ENCODE measurements around the gene MSL3.

MSL3 gene

DNA sequence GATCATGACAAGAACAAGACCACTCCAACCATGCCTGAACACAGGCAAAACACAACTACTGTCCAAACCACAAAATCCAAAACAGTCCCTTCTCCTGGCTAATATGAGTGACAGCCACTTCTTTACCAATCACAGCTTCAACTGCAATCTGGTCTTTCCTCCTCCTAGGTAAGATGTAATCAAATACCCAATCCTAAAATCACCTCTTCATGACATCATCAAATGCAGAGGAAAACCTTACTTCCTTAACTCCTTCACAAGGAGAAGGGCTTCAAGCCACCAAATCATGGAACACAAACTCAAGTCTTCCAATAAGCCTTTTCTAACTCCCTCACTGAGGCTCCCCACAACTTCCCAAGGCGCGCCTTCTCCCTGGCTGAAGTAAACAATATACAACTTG, 4.4 kb upstream of the MSL3 start:
- no peak overlapping the region for H3K4me3 Mint-ChIP-seq
- intact Hi-C loops (cut with micrococcal nuclease), result no loop called here
- no peaks in the 10 kb centered on the region for H3K9me3 Mint-ChIP-seq
- no peak overlapping the region for H3K27ac Mint-ChIP-seq
- H3K4me1 Mint-ChIP-seq (ENCODE audit: low read depth), result peaks cover 36% of the 10 kb centered on the region
- H3K36me3 Mint-ChIP-seq (ENCODE audit: low read depth), result peaks cover under 1% of the 10 kb centered on the region
- H3K27me3 Mint-ChIP-seq, result no peaks in the 10 kb centered on the region

DNA sequence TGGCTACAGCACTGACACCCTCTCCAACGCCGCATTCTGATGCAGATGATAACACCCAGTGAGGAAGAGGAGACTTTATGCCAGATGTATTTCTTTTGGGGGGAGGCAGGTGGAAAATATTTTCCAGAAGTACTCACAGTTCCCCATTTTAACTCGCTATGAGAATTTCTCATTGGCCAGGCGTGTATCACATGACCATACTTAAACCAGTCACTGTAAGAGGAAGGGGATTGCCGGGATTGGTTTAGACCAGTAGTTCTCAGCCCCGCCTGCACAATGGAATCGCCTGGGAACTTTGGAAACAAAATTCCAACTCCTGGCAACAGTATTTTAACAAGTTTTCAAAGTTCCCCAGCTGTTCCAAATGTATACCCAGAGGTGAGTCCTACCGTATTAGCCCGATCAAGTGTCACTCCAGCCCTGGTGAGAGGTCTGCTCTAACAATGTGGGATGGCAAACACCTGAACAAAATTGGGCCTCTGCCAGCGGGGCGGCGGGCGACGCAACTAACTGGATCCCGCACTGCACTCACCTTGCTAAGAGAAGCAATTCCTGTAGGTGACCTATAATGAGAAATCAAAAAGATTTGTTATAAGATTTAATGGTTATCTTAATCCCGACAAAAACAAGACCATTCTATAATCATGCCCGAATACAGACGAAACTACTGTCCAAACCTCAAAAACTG, 2.9 kb upstream of the MSL3 start:
- intact Hi-C loops (cut with micrococcal nuclease), result no loop called here
- Mint-ChIP-seq H3K36me3 (ENCODE audit: low read depth) (peaks cover 11% of the 10 kb centered on the region), H3K27ac (no peak overlapping the region), H3K4me1 (ENCODE audit: low read depth) (peaks cover 31% of the 10 kb centered on the region), H3K4me3 (no peak overlapping the region), H3K27me3 (no peaks in the 10 kb centered on the region), H3K9me3 (no peaks in the 10 kb centered on the region)

DNA sequence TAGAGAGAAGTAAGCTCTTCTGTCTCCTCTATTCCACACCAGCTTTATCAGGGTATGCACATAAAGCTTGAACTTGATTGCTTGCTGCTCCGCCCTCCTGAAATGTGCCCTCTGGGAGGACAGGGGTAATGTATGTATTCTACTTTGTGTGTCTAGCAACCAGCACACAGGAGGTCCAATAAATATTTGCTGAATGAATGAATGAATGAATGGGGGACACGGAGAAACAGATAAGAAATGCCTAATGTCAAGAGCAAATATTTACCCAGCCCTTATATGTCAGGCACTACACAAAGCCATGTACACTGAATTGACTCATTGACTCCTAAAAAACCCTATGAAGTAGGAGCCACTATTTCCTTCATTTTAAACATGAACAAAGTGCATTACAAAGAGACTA, 2.3 kb upstream of the MSL3 start:
- Mint-ChIP-seq H3K9me3 (no peaks in the 10 kb centered on the region), H3K4me1 (ENCODE audit: low read depth) (peaks cover 31% of the 10 kb centered on the region), H3K27ac (no peak overlapping the region), H3K36me3 (ENCODE audit: low read depth) (peaks cover 11% of the 10 kb centered on the region), H3K4me3 (no peak overlapping the region), H3K27me3 (no peaks in the 10 kb centered on the region)
- intact Hi-C loops (cut with micrococcal nuclease), result no loop called here

DNA sequence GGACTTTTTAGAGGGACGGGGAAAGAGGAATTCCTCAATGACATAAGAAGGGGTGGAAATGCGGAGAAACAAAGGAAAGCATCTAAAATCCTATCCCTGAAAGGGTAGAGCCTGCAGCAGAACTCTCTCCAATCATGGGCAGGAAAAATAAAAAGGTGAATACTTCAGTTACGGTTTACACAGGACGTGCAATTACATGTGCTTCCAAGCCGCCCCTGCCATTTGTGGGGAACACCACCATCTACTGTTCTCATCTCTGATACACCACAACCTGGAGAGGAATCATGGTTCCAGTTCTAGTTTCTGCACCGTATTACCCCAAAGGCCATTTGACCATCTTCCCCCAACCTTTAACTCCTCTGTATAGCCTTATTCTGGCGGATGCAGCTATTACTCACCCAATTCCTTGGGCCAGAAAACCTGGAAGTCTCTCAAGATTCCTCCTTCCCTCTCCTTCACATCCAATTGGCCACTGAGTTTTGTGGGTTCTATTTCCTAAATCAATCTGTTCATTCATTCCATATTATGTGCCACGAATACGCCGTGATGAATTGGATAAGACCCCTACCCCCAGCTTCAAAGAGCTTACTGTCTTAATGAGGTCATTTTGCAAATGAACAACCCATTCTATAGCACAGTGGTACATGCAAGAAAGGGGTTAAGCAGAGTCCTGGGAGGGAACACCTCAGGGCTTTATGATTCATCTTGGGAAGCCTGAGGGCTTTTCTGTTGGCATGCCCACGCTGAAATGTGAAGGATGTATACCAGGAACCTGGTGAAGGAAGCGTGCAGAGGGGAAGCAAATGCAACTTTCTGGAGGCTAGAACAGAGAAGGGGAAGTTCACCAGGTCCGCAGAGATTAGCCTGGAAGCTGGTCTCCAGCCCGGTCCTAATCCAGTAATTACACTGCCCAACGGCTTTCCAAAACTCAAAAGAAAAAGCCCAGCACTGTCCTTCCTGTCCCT, 1.4 kb upstream of the MSL3 start:
- peaks cover 17% of the 10 kb centered on the region for H3K36me3 Mint-ChIP-seq (ENCODE audit: low read depth)
- H3K27me3 Mint-ChIP-seq, result no peaks in the 10 kb centered on the region
- H3K27ac Mint-ChIP-seq, result peak overlapping the region; percentile 96
- peaks cover 36% of the 10 kb centered on the region for H3K4me1 Mint-ChIP-seq (ENCODE audit: low read depth)
- no peaks in the 10 kb centered on the region for H3K9me3 Mint-ChIP-seq
- H3K4me3 Mint-ChIP-seq, result peak overlapping the region; percentile 78
- intact Hi-C loops (cut with micrococcal nuclease), result no loop called here

DNA sequence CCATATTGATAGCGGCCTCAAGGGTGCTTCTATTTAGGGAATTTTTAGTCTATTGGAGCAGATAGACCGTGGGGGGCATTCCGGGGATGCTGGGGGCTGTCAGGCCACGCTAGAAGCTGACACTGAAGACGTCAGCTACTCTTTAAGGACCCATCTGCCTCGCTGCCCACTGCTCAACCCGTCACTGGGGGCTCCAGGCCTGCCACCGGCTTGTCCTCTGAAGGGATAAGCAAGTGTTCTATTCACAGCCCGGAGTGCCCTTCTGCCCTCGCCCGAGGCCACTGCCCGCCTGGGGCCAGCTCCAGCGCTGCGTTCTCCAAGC, 679 bp upstream of the MSL3 start:
- H3K36me3 Mint-ChIP-seq (ENCODE audit: low read depth), result peaks cover 24% of the 10 kb centered on the region
- peak overlapping the region; percentile 96 for H3K27ac Mint-ChIP-seq
- no peaks in the 10 kb centered on the region for H3K27me3 Mint-ChIP-seq
- no peaks in the 10 kb centered on the region for H3K9me3 Mint-ChIP-seq
- peaks cover 36% of the 10 kb centered on the region for H3K4me1 Mint-ChIP-seq (ENCODE audit: low read depth)
- peak overlapping the region; percentile 78 for H3K4me3 Mint-ChIP-seq
- intact Hi-C loops (cut with micrococcal nuclease), result no loop called here

DNA sequence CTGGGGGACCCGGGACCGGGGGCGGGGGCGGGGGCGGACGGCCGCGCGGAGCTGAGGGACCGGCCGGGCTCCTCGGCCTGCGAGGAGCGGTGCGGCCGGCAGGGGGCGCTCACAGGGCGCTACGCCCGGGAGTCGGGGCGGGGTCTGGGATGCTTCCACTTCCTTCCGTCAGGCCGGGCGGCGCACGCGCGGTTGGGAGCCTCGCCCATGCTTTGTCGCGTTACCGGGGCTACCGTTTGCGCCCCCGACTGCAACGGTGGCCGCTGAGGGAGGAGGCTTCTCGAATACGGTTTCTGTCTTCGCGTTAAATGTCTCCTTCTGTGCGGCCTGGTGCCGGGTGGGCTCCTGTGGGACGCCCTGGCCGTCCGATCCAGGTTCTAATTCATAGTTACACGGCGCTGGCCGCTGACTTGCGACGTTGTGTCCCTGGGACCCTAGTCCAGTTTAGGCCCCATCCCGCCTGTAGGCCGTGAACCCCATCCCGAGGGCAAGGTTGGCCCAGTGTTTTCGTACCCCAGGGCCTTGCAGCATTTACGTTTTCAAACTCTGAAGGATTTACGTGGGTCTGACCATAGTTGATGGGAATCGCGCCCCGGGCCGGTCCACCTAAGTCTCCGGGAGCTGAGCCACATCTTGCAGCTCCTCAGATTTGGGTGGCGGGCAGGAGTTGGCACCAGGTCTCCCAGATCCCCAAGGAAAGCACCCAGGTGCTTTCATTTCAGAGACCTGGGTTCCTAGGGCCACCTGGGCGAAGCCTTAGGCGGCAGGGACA, 549 bp downstream of the MSL3 start:
- intact Hi-C loops (cut with micrococcal nuclease), result no loop called here
- Mint-ChIP-seq H3K27ac (peak overlapping the region; percentile 96), H3K4me3 (peak overlapping the region; percentile 96), H3K36me3 (ENCODE audit: low read depth) (peaks cover 36% of the 10 kb centered on the region), H3K27me3 (no peaks in the 10 kb centered on the region), H3K9me3 (no peaks in the 10 kb centered on the region), H3K4me1 (ENCODE audit: low read depth) (peaks cover 38% of the 10 kb centered on the region)

DNA sequence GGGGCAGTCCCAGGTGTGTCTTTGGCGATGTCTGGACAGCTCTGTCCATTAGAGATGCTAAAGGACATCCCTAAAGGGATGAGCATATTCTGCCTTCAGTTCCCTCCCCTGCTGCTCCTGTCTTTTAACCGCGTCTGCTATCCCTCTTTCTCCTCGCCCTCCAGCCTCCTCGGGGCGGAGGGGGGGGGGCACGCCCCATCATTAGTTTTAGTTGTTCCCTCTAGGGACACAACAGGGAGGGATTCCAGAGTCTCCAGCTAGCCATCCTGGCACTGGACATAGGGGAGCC, 1.1 kb downstream of the MSL3 start:
- intact Hi-C loops (cut with micrococcal nuclease), result no loop called here
- H3K27ac Mint-ChIP-seq, result peak overlapping the region; percentile 96
- peak overlapping the region; percentile 96 for H3K4me3 Mint-ChIP-seq
- no peaks in the 10 kb centered on the region for H3K9me3 Mint-ChIP-seq
- H3K4me1 Mint-ChIP-seq (ENCODE audit: low read depth), result peaks cover 43% of the 10 kb centered on the region
- H3K36me3 Mint-ChIP-seq (ENCODE audit: low read depth), result peaks cover 41% of the 10 kb centered on the region
- no peaks in the 10 kb centered on the region for H3K27me3 Mint-ChIP-seq

DNA sequence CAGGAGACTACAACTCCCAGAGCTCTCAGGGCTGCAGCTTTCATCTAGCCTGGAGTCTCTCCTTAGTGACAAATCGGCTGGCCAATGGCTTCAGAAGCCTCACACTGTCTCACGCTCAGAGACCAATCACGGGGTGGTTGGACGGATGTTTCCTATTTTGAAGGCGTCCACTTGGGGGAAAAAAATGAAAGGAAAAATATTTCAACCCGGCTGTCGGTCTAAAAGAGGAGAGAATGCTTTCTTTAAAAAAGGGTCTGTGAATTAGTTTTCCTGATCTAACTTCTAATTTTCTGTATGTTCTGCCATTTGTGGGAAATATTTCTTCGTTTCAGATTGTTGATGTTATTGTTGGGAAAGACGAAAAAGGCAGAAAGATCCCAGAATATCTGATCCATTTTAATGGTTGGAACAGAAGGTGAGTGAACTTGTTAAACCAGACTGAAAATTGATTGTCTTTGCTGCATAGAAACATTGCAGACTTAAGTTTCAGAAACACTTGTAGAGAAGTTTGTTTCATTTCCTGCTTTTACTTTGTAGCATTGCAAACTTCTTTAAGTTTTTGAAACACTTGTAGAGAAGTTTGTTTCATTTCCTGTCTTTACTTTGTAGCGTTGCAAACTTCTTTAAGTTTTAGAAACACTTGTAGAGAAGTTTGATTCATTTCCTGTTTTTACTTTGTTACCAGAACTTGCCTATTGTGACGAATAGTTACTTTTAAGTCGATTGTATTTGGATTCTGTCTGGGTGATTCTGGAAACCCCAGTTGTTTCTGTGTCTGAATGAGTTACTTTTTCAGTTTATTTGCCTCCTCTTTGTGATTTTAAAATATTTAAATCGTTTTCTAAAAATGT, 1.6 kb downstream of the MSL3 start:
- Mint-ChIP-seq H3K27ac (peak overlapping the region; percentile 96), H3K9me3 (no peaks in the 10 kb centered on the region)
- intact Hi-C loops (cut with micrococcal nuclease), result loop anchor here (10.0 kb wide), 1 partner anchor 645 kb away; the partner anchor contains the start of gene HCCS

DNA sequence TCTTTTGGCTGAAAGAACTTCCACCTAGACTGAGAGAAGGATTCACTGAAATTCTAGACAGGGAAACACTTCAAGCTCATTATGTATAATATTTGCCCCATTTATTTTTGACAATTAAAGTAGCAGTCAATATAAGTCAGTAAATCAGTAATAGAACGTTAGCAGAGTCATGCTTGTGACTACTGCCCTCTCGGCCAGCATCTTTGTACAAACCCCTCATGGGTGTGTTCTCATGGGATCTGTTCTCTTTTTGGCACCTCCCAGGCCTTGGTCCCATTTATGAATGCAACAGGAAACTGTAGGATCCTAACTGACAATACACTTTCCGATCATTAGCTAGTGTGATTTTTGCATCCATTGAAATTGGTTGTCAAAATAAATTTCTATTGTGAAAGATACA, 2.9 kb downstream of the MSL3 start:
- Mint-ChIP-seq H3K9me3 (no peaks in the 10 kb centered on the region), H3K27me3 (no peaks in the 10 kb centered on the region), H3K36me3 (ENCODE audit: low read depth) (peaks cover 60% of the 10 kb centered on the region), H3K4me1 (ENCODE audit: low read depth) (peaks cover 48% of the 10 kb centered on the region), H3K27ac (peak overlapping the region; percentile 70), H3K4me3 (peak overlapping the region; percentile 63)
- intact Hi-C loops (cut with micrococcal nuclease), result loop anchor here (10.0 kb wide), 1 partner anchor 646 kb away; the partner anchor contains the start of gene HCCS

More for the DNA sequence above, 1.6 kb downstream of the MSL3 start:
- Mint-ChIP-seq H3K4me1 (ENCODE audit: low read depth) (peaks cover 48% of the 10 kb centered on the region), H3K27me3 (no peaks in the 10 kb centered on the region), H3K4me3 (peak overlapping the region; percentile 96), H3K36me3 (ENCODE audit: low read depth) (peaks cover 47% of the 10 kb centered on the region)

DNA sequence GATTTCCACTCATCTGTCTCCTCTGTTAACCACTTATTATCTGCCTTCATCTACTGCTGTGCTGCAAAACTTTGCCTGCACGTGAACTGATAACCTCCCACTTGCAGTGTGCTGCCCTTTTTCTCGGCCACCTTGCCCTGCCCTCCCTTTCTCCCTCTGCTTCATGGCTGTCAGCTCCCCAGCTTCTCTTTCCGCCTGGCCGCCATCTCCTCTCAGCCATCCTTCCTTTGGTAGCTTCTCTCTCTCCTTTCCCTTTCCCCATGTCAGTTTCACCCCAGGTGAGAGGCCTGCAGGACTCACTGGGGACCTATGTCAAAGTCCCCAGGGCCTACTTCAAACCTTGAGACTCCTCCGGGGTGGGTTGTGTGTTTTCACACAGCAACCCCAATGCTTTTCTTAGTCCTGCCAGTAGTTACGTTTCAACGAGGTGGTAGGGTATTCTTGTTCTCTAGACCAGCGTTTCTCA, 6.6 kb downstream of the MSL3 start:
- H3K27ac Mint-ChIP-seq, result peak overlapping the region; percentile 24
- H3K9me3 Mint-ChIP-seq, result no peaks in the 10 kb centered on the region
- no peak overlapping the region for H3K4me3 Mint-ChIP-seq
- peaks cover 80% of the 10 kb centered on the region for H3K36me3 Mint-ChIP-seq (ENCODE audit: low read depth)
- H3K27me3 Mint-ChIP-seq, result no peaks in the 10 kb centered on the region
- peaks cover 45% of the 10 kb centered on the region for H3K4me1 Mint-ChIP-seq (ENCODE audit: low read depth)
- intact Hi-C loops (cut with micrococcal nuclease), result loop anchor here (10.0 kb wide), 1 partner anchor 650 kb away; the partner anchor contains the start of gene HCCS

DNA sequence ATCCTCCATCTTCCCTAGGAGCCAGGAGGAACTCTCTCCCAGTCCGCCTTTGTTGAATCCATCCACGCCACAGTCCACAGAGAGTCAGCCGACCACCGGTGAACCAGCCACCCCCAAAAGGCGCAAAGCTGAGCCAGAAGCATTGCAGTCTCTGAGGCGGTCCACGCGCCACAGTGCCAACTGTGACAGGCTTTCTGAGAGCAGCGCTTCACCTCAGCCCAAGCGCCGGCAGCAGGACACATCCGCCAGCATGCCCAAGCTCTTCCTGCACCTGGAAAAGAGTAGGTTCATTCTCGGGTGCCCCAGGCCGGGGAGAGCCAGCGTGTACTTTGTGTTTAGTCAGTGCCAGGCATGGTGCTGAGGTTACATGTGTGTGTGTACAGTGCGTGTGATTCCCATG, 7.4 kb downstream of the MSL3 start:
- H3K27me3 Mint-ChIP-seq, result no peaks in the 10 kb centered on the region
- H3K27ac Mint-ChIP-seq, result peak overlapping the region; percentile 24
- H3K9me3 Mint-ChIP-seq, result no peaks in the 10 kb centered on the region
- intact Hi-C loops (cut with micrococcal nuclease), result loop anchor here (10.0 kb wide), 1 partner anchor 651 kb away; the partner anchor contains the start of gene HCCS
- no peak overlapping the region for H3K4me3 Mint-ChIP-seq
- peaks cover 50% of the 10 kb centered on the region for H3K4me1 Mint-ChIP-seq (ENCODE audit: low read depth)
- peaks cover 85% of the 10 kb centered on the region for H3K36me3 Mint-ChIP-seq (ENCODE audit: low read depth)

DNA sequence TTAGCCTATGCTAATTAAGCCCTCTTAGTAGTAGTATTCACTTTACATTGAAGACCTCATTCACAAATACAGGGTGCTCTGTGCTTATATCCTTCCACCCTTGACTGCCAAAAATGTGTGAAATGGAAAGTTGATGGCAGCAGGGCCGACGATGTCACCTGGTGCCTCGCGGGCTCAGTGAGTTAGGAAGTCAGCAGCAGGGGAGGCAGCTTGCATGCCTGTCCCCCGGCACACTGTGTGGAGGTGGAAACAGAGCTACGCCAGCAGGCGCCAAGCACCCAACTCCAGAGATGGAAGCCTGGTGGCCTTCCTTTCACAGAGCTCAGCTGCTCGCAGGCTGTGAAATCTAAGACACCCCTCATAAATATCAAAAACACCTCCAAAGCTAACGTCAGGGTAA, 8.4 kb downstream of the MSL3 start:
- H3K27ac Mint-ChIP-seq, result peak overlapping the region; percentile 24
- peaks cover 83% of the 10 kb centered on the region for H3K36me3 Mint-ChIP-seq (ENCODE audit: low read depth)
- H3K27me3 Mint-ChIP-seq, result no peaks in the 10 kb centered on the region
- peaks cover 47% of the 10 kb centered on the region for H3K4me1 Mint-ChIP-seq (ENCODE audit: low read depth)
- no peak overlapping the region for H3K4me3 Mint-ChIP-seq
- H3K9me3 Mint-ChIP-seq, result no peaks in the 10 kb centered on the region
- intact Hi-C loops (cut with micrococcal nuclease), result loop anchor here (10.0 kb wide), 1 partner anchor 652 kb away; the partner anchor contains the start of gene HCCS

DNA sequence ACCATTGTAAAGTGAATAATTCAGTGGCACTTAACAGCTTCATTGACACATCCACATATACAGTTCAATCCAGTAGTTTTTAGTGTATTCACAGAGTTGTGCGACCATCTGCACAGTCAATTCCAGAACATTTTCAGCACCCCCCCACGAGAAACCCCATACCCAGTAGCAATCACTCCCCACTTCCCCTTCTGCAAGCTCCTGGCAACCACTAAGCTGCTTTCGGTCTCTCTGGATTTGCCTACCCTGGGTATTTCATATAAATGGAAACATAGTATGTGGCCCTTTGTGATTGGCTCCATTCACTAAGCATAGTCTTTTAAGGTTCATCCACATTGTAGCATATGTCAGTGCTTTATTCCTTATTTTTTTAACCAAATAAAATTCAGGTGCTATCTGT, 10.0 kb downstream of the MSL3 start:
- Mint-ChIP-seq H3K4me1 (ENCODE audit: low read depth) (peaks cover 47% of the 10 kb centered on the region), H3K36me3 (ENCODE audit: low read depth) (peaks cover 83% of the 10 kb centered on the region), H3K4me3 (no peak overlapping the region), H3K27ac (peak overlapping the region; percentile 46), H3K27me3 (no peaks in the 10 kb centered on the region), H3K9me3 (no peaks in the 10 kb centered on the region)
- intact Hi-C loops (cut with micrococcal nuclease), result loop anchor here (10.0 kb wide), 1 partner anchor 653 kb away; the partner anchor contains the start of gene HCCS

Data from dendritic cell treated with granulocyte-macrophage colony-stimulating factor and Interleukin-4, amounts not matched to agents 40 ng/mL and 50 ng/mL, for 4 days (primary cell).